ENCODE measurements around the gene ABCA12.

Gene ABCA12

DNA sequence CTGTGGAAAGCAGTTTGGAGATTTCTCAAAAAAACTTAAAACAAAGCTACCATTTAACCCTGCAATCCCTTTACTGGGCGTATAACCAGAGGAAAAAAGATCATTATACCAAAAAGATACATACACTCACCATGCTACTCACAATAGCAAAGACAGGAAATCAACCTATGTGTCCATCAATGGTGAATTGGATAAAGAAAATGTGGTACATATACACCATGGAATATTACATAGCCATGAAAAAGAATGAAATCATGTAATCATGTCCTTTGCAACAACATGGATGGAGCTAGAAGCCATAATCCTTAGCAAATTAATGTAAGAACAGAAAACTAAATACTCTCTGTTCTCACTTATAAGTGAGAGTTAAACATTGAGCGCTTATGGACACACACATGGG lies 18.6 kb downstream of the ABCA12 start:
- no peak for DNase-seq (ENCODE audit: low read depth in 3 of 3)

DNA sequence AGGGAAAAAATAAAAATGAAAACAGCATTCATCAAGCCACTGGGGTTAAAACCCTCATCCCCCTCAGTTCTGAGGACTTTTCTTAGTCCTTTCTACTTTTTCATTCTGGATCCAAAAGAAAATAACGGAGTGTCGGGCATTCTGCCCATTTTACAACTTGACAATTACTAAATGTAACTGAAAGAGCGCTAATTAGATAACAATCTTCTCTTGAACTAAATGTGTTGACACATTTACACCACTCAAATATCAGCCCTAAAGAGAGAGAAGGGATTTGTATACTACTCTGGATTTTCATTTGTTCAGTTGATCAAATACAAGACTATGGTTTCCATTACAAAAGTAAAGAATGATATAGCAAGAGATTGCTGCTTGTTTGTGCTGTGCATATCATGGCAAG lies 27.5 kb downstream of the ABCA12 start:
- no peak for DNase-seq (ENCODE audit: low read depth in 3 of 3)

DNA sequence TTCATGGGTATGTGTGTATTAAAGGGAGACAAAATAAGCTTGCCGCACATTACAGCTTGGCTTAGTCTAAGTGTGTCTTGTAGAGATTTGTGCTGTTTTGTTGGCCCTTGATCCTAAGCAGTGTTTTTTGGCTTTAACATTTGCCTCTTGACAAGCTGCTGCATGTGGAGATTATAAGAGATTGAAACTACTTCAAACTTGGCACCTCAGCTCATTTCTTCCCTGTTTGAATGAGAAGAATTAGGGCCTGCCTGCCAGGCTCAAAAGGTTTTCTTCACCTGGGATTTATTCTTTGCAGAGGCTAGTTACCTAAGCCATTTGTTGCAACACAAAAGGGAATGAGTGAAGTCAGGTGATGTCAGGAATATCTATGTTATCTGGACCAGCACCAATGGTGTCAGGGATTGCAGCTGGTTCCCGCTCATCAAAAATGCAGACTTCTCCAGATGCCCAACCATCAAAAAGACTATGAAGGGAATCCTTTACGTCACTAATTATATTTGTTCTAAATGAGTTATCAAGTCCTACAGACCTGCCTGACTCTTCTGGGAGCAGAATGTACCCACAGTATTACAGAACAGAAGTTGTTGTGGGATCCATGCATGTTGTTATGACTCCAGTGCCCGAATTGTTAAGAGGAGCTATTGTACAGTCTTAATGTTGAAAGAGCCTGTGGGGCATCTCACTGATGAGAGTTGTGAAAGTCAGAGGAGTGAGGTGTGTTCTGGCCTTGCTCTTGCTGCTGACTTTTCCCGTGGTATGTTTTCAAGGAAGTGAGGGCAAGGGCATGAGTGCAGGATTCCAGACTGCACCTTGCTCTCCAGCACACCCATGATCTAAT lies 31.0 kb downstream of the ABCA12 start:
- no peak for DNase-seq (ENCODE audit: low read depth in 3 of 3)

DNA sequence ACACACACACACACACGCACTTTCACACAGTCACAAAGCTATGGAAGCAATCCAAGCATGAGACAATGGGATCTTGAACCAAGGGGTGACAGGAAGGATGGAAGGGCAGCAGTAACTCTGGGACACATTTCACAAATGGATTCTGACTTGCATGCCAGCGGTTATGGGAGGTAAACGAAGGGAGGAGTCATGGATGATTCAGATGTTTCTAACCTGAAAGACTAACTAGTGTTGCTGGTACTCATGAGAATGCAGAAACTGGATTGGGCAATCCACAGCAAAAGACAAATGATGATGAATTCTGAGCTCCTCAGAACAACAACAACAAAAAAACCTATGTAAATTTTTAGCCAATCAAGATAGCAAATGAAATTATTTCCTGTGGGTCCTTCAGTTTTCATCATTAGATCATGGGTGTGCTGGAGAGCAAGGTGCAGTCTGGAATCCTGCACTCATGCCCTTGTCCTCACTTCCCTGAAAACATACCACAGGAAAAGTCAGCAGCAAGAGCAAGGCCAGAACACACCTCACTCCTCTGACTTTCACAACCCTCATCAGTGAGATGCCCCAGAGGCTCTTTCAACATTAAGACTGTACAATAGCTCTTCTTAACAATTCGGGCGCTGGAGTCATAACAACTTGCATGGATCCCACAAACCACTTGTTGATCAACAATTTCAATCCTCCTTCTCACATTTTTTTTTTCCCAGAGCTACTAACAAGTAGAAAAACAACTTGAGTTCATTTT lies 32.6 kb downstream of the ABCA12 start:
- DNase-seq (ENCODE audit: low read depth in 3 of 3) = no peak

DNA sequence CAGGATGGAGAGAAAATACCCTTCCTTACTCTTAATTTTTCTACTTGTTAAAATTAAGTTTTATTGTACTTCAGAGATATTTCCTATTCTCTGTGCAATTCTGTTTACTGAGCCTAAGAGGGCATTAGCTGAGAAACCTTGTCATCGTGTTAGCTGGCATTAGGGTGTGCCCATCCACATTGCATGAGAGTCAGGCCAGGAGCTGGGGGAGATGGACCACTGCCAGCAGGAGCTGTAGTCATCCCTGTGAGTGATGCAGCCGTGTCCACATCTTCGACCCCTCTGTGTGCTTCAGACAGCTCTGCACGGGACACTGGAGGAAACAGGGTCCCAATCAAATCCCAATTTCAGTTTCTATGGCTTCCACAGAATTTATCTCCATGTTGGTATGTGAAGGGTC lies 34.2 kb downstream of the ABCA12 start:
- DNase-seq (ENCODE audit: low read depth in 3 of 3) = no peak

DNA sequence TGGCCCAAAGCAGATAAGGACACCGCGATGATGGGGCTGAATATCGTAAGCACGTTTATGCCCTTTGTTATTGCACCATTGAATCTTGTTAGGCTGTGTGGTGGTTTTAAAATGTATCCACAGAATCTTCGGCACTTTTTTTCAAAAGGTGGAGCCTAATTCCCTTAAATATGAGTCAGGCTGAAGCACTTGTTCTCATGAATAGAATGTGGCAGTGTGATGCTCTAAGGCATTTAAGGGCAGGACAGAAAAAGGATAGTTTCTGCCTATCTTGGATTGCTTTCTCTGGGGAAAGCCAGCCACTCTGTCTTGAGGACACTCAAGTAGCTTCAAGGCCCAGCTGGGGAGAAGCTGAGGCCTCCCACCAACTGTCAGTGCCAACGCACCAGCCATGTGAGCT lies 39.6 kb downstream of the ABCA12 start:
- no peak for DNase-seq (ENCODE audit: low read depth in 3 of 3)

DNA sequence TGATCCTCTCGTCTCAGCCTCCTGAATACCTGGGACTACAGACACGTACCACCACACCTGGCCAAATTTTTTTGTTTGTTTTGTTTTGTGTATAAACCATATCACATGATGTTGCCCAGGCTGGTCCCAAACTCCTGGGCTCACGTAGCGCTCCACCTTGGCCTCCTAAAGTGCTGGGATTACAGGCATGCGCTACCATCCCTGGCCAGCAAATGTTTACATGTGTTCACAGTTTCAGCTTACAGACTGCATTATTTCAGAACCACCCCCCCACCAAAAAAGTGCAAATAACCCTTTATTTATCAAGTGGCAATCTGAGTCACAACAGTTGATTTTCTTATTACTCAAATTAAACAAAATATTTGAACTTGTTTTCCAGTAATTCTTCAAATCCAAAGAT lies 54.3 kb downstream of the ABCA12 start:
- no peak for DNase-seq (ENCODE audit: low read depth in 3 of 3)

DNA sequence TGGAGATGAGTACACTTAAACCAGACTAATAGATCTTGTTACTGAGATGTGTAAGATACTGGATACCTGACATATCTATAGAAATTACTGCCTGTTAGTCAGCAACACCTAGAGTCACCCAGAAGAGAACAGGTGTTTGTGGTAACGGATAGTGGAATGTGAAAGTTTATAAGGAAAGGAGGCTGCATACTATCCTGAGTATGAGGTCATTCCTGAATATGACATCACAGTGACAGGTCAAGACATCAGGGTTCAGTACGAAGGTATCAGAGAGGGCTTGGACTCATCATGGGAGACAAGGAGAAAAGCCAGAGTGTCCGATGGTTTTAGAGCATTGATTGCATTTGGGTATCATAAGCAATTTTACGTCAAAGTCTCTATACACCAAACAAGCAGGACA lies 55.3 kb downstream of the ABCA12 start:
- no peak for DNase-seq (ENCODE audit: low read depth in 3 of 3)

DNA sequence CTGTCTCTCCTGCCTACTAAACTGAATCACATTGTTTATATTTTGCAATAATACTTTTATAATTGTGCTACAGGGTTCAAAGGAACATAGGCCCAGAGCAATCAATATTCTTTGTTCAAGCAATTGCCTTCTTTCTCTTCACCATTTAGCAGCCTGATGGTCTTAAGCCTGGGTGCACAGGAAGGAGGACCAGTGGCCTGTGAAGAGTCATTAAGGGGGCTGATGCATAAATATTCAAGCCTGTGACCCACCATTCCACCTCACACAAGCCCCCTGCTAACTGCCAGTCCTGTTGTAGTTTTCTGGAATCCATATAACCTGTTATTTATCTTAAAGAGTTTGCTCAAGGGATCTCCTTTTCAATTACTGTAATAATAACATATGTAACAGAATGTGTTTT lies 56.0 kb downstream of the ABCA12 start:
- no peak for DNase-seq (ENCODE audit: low read depth in 3 of 3)

DNA sequence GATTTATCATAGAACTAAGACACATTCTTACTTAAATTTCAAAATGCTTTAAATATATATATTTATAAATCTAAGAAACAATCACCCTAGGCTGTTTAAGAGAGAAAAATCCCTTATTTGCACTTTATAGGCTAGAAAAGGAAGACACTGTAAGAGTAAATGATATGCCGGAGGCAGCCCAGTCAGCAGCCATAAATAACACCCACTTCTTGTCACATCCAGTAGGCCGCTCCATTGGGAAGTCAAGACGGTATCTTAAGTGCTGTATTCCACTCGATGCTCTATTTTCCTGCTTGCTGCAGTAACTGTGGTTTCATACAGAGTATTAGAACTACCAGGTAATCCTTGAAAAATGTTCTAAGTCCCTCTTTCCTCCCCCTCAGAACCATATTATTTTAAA lies 57.9 kb downstream of the ABCA12 start:
- DNase-seq (ENCODE audit: low read depth in 3 of 3) = no peak

DNA sequence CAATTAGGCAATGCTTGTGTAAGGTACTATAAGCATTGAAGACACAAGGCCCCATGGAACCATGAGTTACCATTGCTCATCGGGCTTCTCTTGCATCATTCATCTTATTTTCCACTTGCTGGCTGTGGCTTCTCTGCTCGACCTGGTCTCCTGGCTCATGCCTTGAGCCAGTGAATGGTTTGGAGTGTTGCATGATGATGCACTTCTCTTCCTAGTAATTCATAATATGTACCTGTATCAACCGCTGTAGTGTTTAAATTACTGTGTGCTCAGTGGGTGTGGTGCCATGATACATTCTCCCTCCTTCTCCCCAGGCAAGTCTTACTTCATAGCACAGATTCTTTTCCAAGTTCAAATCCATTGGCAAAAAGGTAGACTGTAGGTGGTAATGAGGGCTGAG lies 66.8 kb downstream of the ABCA12 start:
- no peak for DNase-seq (ENCODE audit: low read depth in 3 of 3)

DNA sequence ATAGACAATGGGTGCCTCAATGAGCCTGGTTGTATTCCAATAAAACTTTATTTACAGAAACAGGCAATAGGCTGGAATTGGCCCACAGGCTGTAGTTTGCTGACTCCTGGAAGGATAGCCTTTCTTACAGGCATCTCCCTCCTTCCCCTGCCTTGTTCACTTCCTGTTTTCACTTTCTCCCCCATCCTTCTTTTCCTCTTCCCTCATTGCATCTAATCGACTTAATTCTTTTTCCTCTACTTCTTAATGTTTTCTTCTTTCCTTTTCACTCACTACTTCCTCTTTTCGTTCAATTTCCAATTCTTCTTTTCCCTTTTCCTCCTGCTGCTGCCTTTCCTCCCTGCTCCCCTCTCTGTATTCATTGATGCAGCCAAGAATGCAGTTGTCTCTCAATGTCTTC lies 70.0 kb downstream of the ABCA12 start:
- no peak for DNase-seq (ENCODE audit: low read depth in 3 of 3)

DNA sequence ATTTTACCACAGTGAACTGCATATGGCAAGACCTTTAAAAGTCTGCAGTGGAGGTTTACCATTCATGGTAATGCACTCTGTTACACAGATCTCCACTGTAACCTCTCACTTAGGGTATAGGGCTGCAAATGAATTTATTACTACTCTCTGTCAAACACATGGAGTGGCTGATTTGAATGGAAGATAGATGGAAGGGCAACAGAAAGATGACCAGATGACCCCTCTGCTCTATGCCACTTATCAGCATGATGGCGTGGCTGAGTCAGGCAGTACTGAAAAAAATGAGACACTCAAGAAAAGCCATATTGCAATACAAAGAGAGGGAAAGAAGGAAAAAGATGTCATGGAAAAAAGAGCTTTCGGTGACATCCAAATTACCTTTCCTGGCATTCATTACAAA lies 72.3 kb downstream of the ABCA12 start:
- no peak for DNase-seq (ENCODE audit: low read depth in 3 of 3)

DNA sequence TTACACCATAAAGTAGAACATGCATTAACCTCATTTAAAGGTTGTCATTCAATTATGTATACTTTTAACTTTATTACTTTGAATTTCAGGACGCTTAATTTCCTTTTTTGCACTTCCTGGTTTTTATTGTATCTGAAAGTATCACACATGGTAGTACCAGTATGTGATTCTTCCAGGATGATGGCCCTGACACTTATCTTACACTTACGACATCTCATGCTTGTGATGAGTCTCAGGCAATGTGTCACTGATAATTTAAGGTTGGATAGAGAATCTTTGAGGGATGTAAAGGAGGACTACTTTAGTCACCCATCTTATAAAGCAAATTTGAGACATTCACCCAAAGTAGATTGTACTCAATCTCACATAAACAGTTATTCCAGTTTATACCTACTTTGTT lies 74.9 kb downstream of the ABCA12 start:
- DNase-seq (ENCODE audit: low read depth in 3 of 3) = no peak

DNA sequence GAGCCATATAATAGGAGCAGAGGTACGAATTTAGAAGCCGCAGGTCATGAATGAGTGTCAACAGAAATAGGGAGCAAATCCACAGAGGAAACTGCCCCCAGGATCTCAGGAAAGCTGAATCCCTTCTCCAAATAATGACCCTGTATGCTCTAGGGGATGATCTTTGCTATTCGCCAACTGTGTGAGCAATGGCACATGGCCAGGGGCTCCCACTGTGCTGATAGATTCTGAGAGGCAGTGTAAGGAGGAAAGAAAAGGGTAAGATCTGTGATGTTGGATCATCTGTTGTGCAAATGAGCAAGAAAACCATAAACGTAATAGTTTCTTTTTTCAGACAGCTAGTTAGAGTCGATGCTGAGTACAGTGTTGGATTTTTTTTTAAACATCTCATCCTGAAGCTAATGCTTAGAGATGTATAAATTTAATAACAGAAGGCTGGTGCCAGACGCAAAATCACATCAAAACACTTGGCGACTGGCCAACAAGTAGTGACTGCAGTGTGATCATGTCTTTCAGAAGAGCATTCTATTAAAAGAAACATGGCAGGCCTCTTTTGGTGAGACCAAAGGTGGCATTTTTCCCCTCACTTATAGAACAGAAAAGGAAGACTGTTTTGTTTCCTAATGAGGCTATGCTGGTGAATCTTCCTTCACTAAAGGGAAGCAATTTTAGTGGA lies 77.4 kb downstream of the ABCA12 start:
- DNase-seq (ENCODE audit: low read depth in 3 of 3) = no peak

DNA sequence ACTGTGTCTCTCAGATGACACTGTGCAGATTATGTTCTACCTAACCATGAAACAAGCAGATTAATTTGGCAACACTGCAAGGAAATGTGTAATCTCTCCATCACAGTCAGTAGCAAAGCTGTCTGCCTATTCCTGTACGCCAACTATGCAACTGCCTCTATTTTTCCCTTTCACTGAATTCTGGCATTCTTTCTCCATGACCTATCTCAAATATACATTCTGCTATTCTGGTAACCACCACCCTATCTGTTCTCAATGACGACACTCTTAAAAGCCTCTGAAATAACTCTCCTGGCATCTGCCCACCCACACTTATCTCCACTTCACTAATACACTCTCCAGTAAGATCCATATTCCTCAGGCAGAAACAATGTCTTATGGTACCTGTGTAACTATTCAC lies 78.7 kb downstream of the ABCA12 start:
- DNase-seq (ENCODE audit: low read depth in 3 of 3) = no peak

DNA sequence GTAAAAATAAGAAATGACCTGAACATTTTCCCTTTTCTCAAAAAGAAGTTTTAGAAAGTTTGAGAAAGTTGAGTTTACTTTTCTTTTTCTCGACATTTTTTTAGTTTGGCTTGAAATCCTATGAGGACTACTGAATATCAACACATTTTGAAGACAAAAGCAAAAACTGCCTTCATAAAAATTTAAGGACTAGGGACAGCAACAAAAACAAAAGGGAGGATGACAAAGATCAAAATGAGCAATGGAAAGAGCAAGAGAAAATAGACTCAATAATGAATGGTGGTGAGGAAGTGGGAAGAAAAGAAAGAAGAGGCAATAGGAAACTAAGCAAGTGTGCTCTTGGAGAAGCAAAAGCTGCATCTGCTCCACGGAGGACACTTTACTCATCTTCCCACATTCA lies 82.5 kb downstream of the ABCA12 start:
- DNase-seq (ENCODE audit: low read depth in 3 of 3) = no peak

DNA sequence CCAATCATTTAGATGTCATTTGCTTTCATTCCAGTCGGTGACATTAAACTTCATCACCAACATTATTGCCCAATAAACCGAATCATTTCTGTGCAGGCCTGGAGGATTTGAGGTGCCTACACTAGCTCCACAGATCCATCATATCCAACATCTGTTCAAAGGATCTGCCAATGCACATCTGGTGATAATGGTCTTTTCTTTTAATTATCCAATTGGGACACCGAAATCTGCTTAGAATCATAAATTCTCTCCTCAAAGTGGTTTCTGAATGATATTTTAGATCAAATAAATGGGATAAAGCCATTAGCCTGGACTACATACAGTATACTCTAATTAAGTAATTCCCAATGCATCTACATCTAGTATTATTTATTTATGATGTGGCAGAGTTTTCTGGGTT lies 85.6 kb downstream of the ABCA12 start:
- DNase-seq (ENCODE audit: low read depth in 3 of 3) = no peak

DNA sequence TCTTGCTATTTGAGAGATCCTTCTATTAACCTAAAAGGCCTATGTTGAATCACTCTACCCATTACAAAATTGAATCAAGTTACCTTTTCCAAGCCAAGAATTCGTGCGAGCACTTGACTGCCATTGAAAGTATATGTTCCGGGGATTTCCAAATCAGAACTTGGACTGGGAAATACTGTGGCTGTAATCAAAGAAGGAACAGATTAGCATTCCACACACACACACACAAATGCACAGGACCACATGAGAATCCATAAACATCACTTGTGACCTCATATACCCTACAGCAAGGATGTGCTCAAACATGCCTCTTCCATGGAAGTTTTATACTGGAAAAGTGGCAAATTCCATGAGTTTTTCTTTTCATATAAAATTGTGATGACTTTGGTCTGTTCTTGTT lies 86.0 kb downstream of the ABCA12 start:
- no peak for DNase-seq (ENCODE audit: low read depth in 3 of 3)

DNA sequence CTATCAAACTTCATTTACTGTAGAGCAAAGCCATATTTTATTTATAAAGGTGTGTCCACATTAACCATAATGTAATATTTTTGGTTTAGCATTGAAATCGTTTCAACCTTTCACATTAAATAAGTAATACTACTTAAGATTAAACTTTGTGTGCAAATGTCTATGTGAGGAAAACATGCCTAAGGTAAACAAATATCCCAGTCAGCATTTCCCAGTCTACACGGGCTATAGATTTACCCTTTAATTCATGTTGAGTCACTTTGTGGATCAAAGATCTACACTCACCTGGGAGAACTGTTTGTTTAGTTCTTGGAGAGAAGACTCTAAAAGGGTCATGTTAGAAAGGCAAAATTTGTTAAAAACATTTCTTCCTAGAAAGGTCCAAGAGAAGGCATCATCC lies 89.1 kb downstream of the ABCA12 start:
- DNase-seq (ENCODE audit: low read depth in 3 of 3) = no peak

DNA sequence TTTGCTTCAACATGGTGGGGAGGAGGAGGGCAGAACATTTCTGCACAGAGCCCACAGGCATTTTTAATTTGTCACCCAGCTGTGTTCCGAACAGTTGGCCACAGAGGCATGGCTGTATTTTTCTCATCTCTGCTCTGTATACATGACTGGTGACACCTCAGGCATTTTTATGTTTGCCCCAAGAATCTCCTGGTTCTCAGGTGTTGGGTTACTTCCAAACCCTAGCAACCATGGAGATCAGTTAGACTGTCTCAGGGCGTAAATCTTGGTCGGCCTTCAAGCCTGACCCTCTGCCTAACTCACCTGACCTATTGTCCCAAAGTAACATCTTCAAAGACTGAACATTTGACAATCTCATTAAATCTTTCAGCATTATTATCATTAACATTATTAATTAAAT lies 100.0 kb downstream of the ABCA12 start:
- no peak for DNase-seq (ENCODE audit: low read depth in 3 of 3)

DNA sequence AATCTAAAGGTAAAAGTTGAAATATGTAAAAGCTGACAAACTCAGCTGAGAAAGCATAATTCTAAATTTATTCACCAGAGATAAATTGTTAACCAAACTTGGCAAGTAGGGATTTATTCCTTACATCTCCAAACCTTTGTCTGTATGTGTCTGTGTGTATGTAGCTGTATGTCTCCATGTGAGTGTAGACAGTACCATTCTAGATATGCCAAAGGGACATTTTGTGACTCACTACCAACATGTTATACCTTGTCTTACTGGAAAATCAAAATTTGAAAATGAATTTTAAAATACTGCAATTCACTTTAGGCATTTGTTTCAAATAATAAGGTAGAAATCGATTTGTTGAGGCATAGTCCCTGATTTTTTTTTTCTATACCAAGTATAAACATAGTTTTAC lies 102.1 kb downstream of the ABCA12 start:
- DNase-seq (ENCODE audit: low read depth in 3 of 3) = no peak

DNA sequence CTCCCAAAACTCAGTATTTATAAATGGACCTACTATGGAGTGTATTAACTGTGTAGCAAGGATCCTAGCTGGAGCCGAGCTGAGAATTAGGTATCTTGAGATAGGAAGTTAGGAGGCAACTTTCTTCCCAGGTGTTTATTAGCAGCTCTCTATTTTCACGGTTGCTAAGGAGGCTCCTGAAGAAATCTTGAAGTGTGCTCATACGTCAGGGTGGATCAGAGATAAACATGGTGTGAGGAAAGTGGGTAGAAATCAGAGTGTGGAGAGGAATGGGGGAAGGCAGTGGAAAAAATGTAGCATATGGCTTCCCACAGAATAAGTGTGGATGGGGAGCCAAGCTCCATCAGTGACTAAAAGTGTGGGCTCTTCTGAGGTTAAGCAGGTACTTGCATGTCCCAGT lies 104.3 kb downstream of the ABCA12 start:
- no peak for DNase-seq (ENCODE audit: low read depth in 3 of 3)

All from stimulated activated CD4-positive, alpha-beta T cell treated with anti-CD3 and anti-CD28 coated beads, TNF-alpha, amount 100 ng/mL, for 24 hours (primary cell).